CD4-positive, alpha-beta T cell treated with Interleukin-6 for 4 hours (primary cell): ENCODE results near the gene DES.
"Not testable (repeated sequence)": the region's sequence is repeated elsewhere in the genome, so short reads cannot be mapped to it uniquely, and the experiment has no call there.

Experiments
- DNase-seq: peaks from one replicate; pipeline ENCODE4 v3.0.0-alpha.2; 2020; ENCODE audit warnings: mixed read lengths

The DES gene

DNA sequence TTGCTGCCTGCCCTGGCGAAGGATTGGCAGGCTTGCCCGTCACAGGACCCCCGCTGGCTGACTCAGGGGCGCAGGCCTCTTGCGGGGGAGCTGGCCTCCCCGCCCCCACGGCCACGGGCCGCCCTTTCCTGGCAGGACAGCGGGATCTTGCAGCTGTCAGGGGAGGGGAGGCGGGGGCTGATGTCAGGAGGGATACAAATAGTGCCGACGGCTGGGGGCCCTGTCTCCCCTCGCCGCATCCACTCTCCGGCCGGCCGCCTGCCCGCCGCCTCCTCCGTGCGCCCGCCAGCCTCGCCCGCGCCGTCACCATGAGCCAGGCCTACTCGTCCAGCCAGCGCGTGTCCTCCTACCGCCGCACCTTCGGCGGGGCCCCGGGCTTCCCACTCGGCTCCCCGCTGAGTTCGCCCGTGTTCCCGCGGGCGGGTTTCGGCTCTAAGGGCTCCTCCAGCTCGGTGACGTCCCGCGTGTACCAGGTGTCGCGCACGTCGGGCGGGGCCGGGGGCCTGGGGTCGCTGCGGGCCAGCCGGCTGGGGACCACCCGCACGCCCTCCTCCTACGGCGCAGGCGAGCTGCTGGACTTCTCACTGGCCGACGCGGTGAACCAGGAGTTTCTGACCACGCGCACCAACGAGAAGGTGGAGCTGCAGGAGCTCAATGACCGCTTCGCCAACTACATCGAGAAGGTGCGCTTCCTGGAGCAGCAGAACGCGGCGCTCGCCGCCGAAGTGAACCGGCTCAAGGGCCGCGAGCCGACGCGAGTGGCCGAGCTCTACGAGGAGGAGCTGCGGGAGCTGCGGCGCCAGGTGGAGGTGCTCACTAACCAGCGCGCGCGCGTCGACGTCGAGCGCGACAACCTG, at the start of gene DES:
Gene DES (plus strand): TSS at position 223 of the 857 bp plus-strand sequence. CDS start 86 bp downstream, at position 309.
- DNase-seq, result no peak

DNA sequence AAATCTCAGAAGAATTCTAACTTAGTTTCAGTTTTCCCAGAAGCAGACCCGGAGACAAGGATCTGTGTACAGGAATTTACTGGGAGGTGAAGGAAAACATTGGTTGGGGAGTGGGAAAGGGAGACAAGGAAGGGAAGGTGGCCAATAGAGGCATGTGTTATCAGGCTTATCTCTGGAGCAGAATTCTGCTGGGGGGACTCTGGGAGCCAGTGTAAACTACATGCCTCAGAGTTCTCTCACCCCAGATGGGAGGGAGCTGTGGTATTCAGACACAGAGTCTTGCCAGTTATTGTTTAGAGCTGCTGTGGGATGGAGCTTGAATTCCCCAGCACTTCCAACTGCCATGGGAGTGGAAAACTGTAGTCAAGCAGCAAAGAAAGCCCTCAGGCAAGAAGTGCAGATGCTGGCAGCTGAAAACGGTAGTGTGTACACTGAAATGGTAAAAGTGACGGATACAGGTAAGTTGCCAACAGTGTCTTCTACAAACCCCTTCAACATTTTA, 49.4 kb upstream of the DES start:
- DNase-seq, result no peak

DNA sequence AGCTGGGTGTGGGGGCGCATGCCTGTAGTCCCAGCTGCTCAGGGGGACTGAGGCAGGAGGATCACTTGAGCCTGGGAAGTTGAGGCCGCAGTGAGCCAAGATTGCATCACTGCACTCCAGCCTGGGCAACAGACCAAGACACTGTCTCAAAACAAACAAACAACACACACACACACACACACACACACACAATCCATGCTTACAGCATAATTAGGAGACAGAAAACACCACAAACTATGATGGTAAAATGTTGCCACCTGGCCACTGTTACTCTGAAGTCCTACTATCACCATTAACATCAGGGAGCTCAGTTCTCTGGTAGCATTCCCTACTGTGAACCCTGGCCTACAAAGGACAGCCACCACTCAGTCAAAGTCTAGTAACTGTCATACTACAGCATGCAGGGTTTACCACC, 48.7 kb upstream of the DES start:
- DNase-seq, result no peak

DNA sequence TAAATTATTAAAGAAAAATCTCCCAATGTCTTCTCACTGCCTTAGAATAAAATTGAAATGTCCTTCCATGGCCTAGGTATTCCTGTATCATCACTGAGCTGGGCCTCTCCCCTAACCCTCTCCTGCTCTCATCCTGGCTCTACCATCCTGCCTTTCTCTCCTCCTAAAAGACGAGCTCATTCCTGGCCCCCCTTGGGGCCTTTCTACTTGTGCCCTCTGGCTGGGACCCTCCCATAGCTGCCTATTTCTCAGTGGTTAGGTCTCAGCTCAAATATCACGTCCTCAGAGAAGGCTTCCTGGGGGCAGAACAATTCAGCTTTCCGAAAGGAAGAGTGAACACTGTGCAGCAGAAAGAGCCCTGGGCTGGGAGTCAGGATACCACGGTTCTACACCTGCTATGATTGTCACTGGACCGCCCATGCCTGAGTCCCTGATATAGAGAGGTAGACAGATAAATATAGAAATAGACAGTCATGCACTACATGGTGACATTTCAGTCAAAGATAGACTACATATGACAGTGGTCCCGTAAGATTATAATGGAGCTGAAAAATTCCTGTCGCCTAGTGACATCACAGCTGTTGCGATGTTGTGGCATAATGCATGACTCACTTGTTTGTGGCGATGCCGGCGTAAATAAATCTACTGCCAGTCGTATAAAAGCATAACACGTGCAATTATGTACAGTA, 39.9 kb upstream of the DES start:
- DNase-seq, result no peak

DNA sequence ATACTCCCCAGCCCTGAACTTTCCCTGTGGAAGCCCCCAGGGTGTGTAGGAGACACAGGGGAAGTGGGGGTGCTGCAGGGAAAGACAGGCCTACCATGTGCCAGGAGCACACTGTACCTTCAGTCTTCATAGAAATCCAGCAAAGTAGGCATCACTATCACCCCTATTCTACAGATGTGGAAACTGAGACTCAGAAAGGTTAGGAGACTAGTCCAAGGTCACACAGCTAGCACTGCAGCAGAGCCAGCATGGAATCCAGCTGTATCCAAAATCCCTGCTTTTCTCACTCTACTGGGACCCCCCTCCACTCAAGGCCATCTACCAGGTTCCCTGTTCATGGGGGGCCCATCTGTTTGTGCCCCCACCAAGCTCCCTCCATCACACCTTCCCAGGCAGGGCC, 37.3 kb upstream of the DES start:
- DNase-seq, result no peak

DNA sequence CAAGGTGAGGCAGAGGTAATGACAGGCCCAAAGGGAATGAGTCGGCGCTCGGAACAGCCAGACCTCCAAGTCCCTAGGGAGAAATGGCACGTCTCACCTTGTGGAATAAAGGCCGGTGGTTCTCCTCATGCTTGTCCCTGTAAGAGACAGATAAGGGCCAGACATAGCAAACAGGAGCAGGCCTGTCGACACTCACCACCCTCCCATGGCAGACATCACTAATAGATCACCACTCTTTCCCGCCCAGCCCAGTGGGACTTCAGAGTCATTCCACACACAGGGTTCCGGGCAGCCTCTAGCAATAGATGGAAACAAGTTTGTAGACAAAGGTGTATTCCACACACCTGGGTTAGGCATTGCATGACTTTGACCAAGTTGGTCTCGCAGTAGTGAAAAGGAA, 36.7 kb upstream of the DES start:
- DNase-seq, result no peak

DNA sequence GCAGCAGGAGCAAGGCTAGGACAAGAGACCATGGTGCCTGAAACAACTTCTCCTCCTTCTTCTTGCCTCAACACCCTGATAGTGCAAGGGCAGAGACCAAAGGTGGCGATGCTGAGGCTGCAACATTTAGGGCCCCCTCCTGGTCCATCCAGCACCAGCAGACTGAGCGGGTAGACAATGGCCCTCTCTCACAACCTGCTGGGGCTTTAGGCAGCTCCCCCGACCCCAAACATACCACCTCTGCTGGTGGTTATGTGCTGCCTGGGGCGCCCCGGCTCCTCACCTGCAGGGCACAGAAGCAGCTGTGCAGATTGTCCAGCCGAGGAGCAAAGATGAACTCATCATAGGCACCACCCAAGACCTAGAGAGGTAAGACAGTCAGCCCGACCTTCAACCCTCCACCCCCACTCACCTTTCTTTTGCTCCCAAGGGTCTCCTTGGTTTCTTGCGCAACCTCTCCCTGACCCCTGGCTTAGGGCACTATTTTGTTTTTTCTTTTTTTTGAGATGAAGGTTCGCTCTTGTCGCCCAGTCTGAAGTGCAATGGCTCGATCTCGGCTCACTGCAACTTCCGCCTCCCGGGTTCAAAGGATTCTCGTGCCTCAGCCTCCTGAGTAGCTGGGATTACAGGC, 34.0 kb upstream of the DES start:
- no peak for DNase-seq

DNA sequence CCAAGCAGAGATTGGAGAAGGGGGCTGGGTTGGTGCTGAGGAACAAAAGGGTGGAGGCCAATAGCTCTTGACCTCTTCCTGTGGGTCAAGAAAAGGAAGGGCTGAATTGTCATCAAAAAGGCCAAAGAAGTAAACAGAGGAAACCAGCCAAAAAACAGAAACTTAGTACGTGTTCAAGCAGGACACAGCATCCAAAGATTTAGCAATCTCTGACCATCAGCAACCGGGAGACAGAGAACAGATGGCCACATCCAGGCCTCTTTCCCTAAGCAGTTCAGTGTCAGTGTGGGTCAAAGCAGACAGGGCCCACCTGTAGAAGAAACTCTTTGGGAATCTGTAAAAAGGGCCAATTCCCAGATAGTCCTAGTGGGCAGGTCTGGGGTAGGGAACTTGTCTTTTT, 33.3 kb upstream of the DES start:
- no peak for DNase-seq

DNA sequence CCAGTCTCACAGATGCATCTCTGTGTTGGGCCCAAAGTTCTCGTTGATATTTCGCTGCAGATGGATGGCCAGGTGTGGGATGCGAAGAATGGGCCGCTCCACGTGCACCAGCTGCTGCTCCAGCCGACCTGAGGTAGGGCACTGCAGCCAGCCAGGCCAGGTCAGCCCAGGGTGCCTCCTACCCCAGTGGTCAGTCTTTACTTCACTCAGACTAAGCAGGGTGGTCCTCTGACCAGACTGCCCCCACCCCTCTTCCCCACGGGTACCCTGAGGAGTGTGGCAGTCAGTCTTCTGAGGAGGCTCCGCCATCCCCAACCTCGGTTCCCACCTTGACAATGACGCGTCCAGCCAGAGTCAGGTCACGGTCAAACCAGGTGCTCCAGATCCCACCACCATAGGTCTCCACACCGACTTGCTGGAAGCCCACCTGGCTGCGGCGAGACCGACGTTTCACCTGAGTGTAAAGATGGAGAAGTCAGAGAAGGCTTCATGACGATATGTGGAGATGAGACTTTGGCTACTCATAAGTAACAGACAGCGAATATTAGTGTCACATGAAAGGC, 32.1 kb upstream of the DES start:
- no peak for DNase-seq

DNA sequence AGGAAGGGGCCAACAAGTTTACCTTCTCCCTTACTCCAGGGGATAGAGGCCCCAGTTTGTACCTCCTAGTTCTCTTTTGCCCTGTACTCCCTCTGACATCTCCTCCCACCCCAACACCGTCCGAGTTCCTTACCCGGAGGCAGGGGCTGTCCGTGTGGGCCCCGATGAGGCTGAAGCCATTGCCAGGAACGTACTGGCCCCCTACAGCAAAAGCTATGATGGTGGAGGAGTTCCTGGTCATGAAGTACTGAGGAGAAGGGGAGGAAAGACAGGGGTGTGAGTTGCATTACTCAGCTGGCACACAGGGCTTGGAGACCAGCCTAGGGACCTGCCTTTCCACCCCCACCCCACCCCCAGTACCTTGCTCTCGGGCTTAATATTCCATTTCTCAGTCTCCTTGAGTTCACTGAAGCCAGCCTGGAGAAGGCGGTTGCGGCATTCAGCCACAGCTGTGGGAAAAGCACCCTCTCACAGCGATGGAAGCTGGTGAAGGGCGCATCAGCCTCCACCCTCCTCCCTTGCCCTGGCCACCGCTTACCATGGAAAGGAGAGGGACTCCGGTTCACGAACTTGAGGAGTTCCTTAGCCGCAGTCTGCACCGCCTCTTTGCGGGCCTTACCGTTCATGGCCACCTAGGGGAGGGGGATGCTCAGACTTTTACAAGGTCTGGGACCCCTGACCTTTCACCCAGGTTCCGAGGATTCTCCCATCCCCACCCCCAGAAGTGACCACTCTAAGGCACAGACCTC, 31.5 kb upstream of the DES start:
- DNase-seq, result peak; percentile 16

DNA sequence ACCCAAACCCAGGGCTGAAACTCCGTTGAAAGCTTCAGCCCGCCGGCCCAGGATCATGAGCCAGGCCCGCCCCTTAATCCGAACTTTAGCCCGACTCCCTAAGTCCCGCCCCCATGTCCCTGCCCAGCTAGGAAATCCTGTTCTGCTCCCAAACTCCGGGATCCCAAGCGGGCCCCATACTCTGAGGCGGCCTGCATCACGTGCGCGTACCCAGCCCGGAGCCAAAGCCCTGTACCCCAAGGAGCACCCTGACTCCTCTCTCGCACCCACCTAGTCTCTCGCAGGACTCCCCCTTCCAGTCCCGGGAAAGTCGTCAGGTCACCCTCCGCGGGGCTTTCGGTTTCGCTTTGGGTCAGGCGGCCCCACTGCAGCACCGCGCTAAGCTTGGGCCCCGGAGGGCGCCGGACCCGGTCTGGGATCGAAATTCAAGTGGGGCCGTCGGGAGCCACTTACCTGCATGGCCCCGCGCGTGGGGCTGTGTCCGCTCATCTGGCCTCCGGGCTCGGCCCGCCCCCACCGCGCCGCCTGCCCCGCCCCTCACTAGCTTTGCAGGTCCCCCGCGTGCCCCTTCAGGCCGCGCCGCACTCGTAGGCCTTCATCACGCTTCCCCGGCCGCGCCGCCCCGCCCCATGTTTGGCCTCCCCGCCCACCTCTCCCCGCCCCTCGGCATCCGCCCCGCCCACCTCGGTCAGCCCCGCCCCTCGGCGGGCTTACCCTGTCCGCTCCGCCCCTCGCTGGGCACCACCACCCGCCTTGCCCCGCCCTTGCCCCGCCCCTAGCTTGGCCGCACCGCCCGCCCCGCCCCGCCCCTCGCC, 30.7 kb upstream of the DES start, which contains the start of gene DNPEP:
Gene DNPEP (minus strand): TSS at position 607 of the 815 bp plus-strand sequence. CDS start 118 bp downstream, at position 489.
- DNase-seq, result peak; percentile 88

DNA sequence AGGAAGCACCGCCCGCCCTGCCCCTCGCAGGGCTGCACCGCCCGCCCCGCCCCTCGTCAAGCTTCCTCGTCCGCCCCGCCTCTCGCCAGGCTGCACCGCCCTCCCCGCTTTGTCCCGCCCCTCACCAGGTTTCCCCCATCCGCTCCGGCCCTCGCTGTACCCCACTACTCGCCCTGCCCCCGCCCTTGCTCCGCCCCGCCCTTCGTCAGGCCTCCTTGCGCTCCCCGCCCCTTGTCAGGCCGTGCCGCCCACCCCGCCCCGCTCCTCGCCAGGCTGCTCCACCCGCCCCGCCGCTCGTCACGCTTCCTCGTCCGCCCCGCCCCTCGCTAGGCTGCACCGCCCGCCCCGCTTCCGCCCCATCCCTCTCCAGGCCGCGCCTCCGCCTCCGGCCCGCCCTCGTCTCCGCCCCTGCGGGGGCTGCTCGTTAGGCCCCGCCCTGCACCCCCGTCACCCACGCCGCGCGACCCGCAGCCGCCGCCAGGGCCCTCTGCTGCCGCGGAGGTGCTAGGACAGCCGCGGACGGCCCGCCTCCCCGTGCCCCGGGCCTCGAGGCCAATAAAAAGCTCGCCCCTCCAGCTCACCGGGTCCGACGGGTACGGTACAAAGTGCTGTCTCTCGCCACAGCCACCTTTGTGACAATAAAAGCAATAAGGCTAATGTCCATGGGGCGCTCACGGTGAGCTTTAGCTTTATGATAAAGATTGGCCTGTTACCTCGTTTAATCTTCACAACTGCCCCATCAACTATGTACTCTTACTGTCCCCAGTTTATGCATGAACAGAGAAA, 29.9 kb upstream of the DES start:
- peak; percentile 99 for DNase-seq

DNA sequence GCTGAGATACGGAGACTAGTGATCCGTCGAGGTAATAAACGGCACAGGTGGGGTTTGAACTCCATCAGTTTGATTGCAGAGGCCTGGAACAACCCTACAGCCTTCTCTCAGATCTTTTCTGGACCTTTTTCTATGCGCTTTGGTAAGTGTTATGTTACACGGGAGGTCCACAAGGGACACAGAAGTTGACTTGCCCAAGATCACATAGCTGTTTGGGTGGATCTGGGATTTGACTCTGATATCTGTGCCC, 29.3 kb upstream of the DES start:
- no peak for DNase-seq

DNA sequence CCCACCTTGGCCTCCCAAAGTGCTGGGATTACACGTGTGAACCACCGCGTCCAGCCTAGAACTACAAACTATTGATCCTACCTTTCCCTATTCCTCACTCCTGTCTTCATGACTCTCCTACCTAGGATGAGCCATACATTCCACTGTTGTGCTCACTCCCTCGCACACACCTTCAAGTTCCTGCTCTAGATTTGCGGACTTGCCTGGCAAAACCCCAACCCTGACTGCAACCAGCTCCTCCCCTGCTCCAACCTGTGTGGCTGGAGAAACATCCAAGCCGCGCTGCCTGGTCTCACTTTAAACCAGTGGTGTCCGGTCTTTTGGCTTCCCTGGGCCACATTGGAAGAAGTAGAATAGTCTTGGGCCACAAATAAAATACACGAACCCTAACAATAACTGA, 25.4 kb upstream of the DES start:
- DNase-seq, result no peak

DNA sequence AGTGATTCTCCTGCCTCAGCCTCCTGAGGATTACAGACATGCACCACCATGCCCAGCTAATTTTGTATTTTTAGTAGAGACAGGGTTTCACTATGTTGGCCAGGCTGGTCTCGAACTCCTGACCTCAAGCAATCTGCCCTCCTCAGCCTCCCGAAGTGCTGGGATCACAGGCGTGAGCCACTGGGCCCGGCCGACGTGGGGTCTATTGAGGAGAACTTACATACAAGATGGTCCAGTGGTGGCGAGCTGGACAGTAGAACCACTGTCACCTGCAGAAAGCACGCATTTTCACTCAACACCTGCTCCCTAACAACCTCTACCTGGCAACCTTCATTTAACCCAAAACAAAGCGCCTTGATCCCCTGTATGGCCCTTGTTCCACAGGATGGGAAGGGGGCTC, 23.1 kb upstream of the DES start:
- not testable (repeated sequence) for DNase-seq

DNA sequence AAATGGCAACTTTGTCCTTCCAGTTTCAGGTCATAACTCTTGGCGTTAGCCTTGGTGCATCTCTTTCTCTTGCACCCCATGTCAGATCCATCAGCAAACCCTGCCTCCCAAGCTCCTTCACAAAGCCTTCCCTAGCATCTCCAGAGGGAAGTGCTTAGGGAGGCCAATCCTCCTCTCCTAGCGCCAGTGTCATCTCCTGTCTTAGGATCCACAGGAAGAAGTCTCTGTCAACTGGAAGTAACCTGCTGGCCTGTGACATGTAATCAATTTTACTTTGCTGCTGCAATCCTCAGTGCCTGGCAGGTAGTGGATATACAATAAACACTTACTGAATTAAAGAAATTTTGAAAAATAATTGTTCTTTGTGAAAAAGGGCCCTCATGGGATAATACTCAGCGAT, 22.6 kb upstream of the DES start:
- DNase-seq, result no peak

DNA sequence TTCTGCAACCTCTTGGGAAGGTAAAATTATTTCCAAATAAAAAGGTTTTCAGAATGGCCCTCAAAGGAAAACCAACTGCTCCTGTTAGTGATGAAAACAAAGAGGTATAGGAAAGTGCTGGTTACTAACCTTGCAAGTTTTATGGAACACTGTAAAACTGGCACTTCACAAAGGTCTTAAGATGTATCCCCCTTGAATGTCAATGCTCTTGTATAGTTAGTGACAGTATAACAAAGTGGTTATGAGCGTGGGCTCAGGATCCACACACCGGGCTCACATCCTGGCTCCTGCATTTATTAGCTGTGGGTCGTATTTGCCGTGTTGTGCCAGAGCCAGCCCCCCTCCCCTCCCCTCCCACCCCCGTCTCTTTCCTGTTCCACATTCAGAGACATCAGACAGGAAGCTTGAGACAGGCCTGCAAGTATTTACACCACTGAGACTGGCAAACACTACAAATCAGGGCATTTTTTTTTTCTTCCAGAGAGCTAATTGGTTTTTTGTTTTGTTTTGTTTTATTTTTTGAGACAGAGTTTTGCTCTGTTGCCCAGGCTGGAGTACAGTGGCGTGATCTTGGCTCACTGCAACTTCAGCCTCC, 21.2 kb upstream of the DES start:
- DNase-seq, result peak; percentile 46

DNA sequence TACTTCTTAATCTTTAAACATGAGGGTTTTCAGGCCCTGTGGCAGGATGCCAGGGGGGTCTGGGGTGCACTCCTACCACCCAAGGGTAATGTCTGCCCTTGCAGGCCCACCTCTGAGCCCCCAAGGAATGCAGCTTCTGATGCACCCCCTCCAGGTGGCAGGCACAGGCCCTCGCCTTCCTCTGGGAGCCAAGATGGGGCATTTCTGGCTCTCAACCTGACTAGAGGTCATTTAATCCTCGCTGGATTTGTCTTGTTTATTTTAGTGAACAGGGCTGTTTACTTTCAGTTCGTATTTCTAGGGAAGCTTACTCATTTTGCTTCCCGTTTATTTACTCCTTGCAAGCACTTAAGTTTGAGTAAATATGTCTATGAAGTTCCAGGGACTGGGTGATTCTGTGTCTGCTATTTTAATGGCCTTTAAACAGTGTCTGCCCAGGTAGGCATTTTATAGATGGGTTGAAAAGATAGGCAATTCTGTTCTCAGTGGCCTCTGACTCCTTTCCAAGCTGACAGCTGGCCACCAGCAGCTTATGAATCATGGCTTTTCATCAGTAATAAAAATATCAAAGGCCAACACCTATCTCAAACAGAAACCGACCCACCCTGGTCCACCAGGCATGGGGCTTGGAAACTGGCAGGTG, 19.3 kb upstream of the DES start:
- no peak for DNase-seq

DNA sequence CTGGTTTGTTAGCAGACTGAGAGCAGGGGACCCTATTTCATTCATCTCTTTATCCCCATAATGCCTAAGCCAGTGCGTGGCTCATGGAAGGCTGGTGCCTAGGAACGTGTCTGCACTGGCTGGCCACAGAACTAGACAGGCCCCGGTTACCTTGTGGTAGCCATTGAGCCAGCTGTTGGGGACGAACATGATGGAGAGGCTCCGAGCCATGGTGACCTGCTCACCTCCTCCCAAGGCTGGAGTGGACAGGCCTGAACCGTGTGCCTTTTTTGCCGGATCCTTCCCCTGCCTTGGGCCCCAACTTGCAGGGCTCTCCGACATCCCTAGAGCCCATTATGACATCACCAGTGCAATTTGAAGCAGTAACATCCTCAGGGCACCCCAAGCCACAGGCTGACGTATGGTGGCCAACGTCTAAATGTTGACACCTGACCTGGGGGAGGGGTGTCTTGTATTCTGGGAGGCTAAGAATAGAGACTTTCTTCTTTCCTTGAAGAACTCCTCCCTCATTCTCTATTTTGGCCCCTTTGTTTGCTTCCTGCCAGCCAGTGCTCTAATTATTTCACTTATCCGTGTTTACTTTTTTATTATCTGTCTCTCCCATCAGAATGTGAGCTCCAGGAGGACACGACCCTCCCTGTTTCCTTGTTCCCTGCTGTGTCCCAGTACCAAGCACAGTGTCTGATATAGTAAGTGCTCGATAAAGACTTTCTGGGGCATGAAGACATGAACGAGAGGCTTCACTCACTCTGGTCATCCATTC, 18.3 kb upstream of the DES start:
- no peak for DNase-seq
